Hepatocyte (in vitro differentiated cells): Measurements from ENCODE around the gene ZHX3. TPM values are rescaled to one million over a fixed set of nuclear protein-coding genes. Genes with fewer than 3 reads are reported as not detected.

Experiments used
- DNase-seq: peaks from one replicate; pipeline ENCODE4 v3.0.0-alpha.2; 2016; ENCODE audit warnings: low spot score
- H2AFZ ChIP-seq: fragments of 200-600 bp; sonication (generic); 2 replicates; pipeline ENCODE4 v1.6.0; 2016; ENCODE audit warnings: antibody characterized with exemption, mild to moderate bottlenecking
- H3K27ac ChIP-seq: fragments of 200-600 bp; sonication (generic); 2 replicates; pipeline ENCODE4 v1.5.1; 2016; ENCODE audit warnings: mild to moderate bottlenecking
- H3K27me3 ChIP-seq: fragments of 200-600 bp; sonication (generic); 2 replicates; pipeline ENCODE4 v1.6.1; 2016
- H3K36me3 ChIP-seq: fragments of 200-600 bp; sonication (generic); replicated peaks from 2 replicates; pipeline ENCODE4 v1.5.1; 2016; ENCODE audit warnings: low read depth; ENCODE audit not compliant: insufficient read depth
- H3K4me1 ChIP-seq: fragments of 200-600 bp; sonication (generic); 2 replicates; pipeline ENCODE4 v1.5.1; 2016; ENCODE audit warnings: mild to moderate bottlenecking, moderate library complexity; ENCODE audit not compliant: insufficient read depth
- H3K4me2 ChIP-seq: fragments of 200-600 bp; sonication (generic); 2 replicates; pipeline ENCODE4 v1.6.0; 2016
- H3K4me3 ChIP-seq: fragments of 200-600 bp; sonication (generic); 2 replicates; pipeline ENCODE4 v1.5.1; 2016; ENCODE audit warnings: mild to moderate bottlenecking
- H3K79me2 ChIP-seq: fragments of 200-600 bp; sonication (generic); 2 replicates; pipeline ENCODE4 v1.6.0; 2017; ENCODE audit warnings: mild to moderate bottlenecking
- H3K9me2 ChIP-seq: fragments of 200-600 bp; sonication (generic); replicated peaks from 2 replicates; pipeline ENCODE4 v1.6.0; 2017; ENCODE audit warnings: mild to moderate bottlenecking; ENCODE audit not compliant: insufficient read depth
- H3K9me3 ChIP-seq: fragments of 200-600 bp; sonication (generic); 2 replicates; pipeline ENCODE4 v1.5.1; 2016; ENCODE audit warnings: low read depth, mild to moderate bottlenecking
- H4K20me1 ChIP-seq: fragments of 200-600 bp; sonication (generic); 2 replicates; pipeline ENCODE4 v1.6.0; 2016; ENCODE audit warnings: mild to moderate bottlenecking; ENCODE audit not compliant: insufficient read depth, poor library complexity, severe bottlenecking
- CTCF ChIP-seq: fragments of 200-600 bp; sonication (generic); IDR thresholded peaks from 2 replicates; pipeline ENCODE4 v1.5.1; 2016; ENCODE audit warnings: antibody characterized with exemption, mild to moderate bottlenecking; ENCODE audit not compliant: poor library complexity
- EZH2 ChIP-seq: fragments of 200-600 bp; sonication (generic); IDR thresholded peaks from 2 replicates; pipeline ENCODE4 v1.6.1; 2016; ENCODE audit warnings: antibody characterized with exemption, mild to moderate bottlenecking, borderline replicate concordance
- EZH2phosphoT487 ChIP-seq: fragments of 200-600 bp; sonication (generic); IDR thresholded peaks from one replicate; pipeline ENCODE4 v1.6.1; 2018; ENCODE audit warnings: antibody characterized with exemption, mild to moderate bottlenecking, low read depth, moderate library complexity; ENCODE audit not compliant: unreplicated experiment, severe bottlenecking
- WGBS: methylation state at CpG from one replicate; pipeline ENCODE4 v1.1.6; 2016; ENCODE audit warnings: low lambda C conversion rate; ENCODE audit errors: missing lambda C conversion rate; 5-methylcytosine and 5-hydroxymethylcytosine counted together
- polyA plus RNA-seq: library from polyadenylated mRNA; unstranded; fragments of >200 nt; fragmentation: Nextera tagmentation; extraction: Ambion mirVana; gene quantifications from 2 replicates; pipeline ENCODE4 v1.2.1, GENCODE V29; 2016
- total RNA-seq: library from RNA; depleted of rRNA; stranded (reverse); fragments of >200 nt; gene quantifications from 2 replicates; pipeline ENCODE4 v1.2.3, GENCODE V29; 2014

The ZHX3 gene
- total and polyA plus RNA-seq, 2 experiments from 2014 or later, result 15.0 to 19.7 TPM

- peak overlapping the region; percentile 87 for H3K27ac ChIP-seq
- TF ChIP-seq CTCF (no peak), EZH2phosphoT487 (no peak), EZH2 (no peak)
- DNase-seq, result no peak
These were observed 2.9 kb upstream of the ZHX3 start for GRCh38 chr20:41320441-41320840.

GRCh38 chr20:41318271-41318649 lies 729 bp upstream of the ZHX3 start:
- peak; percentile 32 for DNase-seq
- H3K4me3 ChIP-seq, result peak overlapping the region; percentile 28
- no peaks in the 10 kb centered on the region for H3K9me2 ChIP-seq
- H4K20me1 ChIP-seq, result no peaks in the 10 kb centered on the region
- H2AFZ ChIP-seq, result peak overlapping the region; percentile 72
- H3K27me3 ChIP-seq, result no peaks in the 10 kb centered on the region
- H3K9me3 ChIP-seq, result no peaks in the 10 kb centered on the region
- peak overlapping the region; percentile 80 for H3K27ac ChIP-seq
- TF ChIP-seq CTCF (no peak), EZH2phosphoT487 (no peak), EZH2 (no peak)
- H3K4me2 ChIP-seq, result peak overlapping the region; percentile 79
- peaks cover 17% of the 10 kb centered on the region for H3K4me1 ChIP-seq
- H3K36me3 ChIP-seq, result no peaks in the 10 kb centered on the region
- peaks cover 28% of the 10 kb centered on the region for H3K79me2 ChIP-seq
- WGBS, result 70% methylated on average over 5 of the region's 5 CpGs

More at GRCh38 chr20:41320441-41320840, 2.9 kb upstream of the ZHX3 start:
- Histone ChIP-seq H3K9me3 (no peaks in the 10 kb centered on the region), H3K4me2 (no peak overlapping the region), H3K9me2 (no peaks in the 10 kb centered on the region), H3K79me2 (peaks cover 7% of the 10 kb centered on the region), H3K27me3 (no peaks in the 10 kb centered on the region), H3K4me1 (peaks cover 17% of the 10 kb centered on the region), H2AFZ (no peak overlapping the region), H3K4me3 (no peak overlapping the region), H4K20me1 (no peaks in the 10 kb centered on the region), H3K36me3 (no peaks in the 10 kb centered on the region)

- Histone ChIP-seq H3K9me2 (no peaks in the 10 kb centered on the region), H3K36me3 (no peaks in the 10 kb centered on the region), H3K27ac (peak overlapping the region; percentile 71), H3K4me2 (peak overlapping the region; percentile 90), H3K27me3 (no peaks in the 10 kb centered on the region), H4K20me1 (no peaks in the 10 kb centered on the region), H3K79me2 (peaks cover 42% of the 10 kb centered on the region), H2AFZ (peak overlapping the region; percentile 77), H3K4me3 (peak overlapping the region; percentile 70), H3K4me1 (peaks cover 17% of the 10 kb centered on the region), H3K9me3 (no peaks in the 10 kb centered on the region)
- peak; percentile 81 for DNase-seq
- 3% methylated on average over 32 of the region's 66 CpGs for WGBS
- TF ChIP-seq EZH2, result no peak
- no peak for TF ChIP-seq EZH2phosphoT487
- TF ChIP-seq CTCF, result no peak
These were observed 657 bp downstream of the ZHX3 start for GRCh38 chr20:41316602-41317545.
